Progenitor cell of endocrine pancreas (in vitro differentiated cells): ENCODE measurements around the gene ANO3. TPM values are rescaled to one million over a fixed set of nuclear protein-coding genes. Genes with fewer than 3 reads are reported as not detected.
"Not testable (repeated sequence)": the region's sequence is repeated elsewhere in the genome, so short reads cannot be mapped to it uniquely, and the experiment has no call there.

Experiments
- DNase-seq: peaks from one replicate; pipeline ENCODE4 v3.0.0; 2021; ENCODE audit warnings: low spot score; ENCODE audit not compliant: unreplicated experiment
- H3K27ac Mint-ChIP-seq: 2 replicates; pipeline ENCODE4 v1.8.0; 2021; ENCODE audit warnings: mild to moderate bottlenecking, moderate library complexity, mixed read lengths
- H3K27me3 Mint-ChIP-seq: 2 replicates; pipeline ENCODE4 v1.8.0; 2021; ENCODE audit warnings: mixed read lengths
- H3K36me3 Mint-ChIP-seq: 2 replicates; pipeline ENCODE4 v1.8.0; 2022; ENCODE audit warnings: mixed read lengths; ENCODE audit not compliant: insufficient read depth
- H3K4me1 Mint-ChIP-seq: 2 replicates; pipeline ENCODE4 v1.8.0; 2021; ENCODE audit warnings: low read depth, mixed read lengths
- H3K4me3 Mint-ChIP-seq: 2 replicates; pipeline ENCODE4 v1.8.0; 2021; ENCODE audit warnings: low read depth, mild to moderate bottlenecking, moderate library complexity, mixed read lengths
- H3K9me3 Mint-ChIP-seq: 2 replicates; pipeline ENCODE4 v1.8.0; 2021; ENCODE audit warnings: low read depth, mixed read lengths
- CTCF ChIP-seq: fragments of 200-600 bp; sonication (generic); IDR thresholded peaks from one replicate; pipeline ENCODE4 v1.5.0; 2021; ENCODE audit warnings: antibody characterized with exemption, mild to moderate bottlenecking; ENCODE audit not compliant: unreplicated experiment
- total RNA-seq: library from RNA; stranded (reverse); gene quantifications from 2 replicates; pipeline ENCODE4 v1.2.1, GENCODE V29; 2021

ANO3 gene
- total RNA-seq, 1 donor from 2014 or later, result 0.53 TPM

GRCh38 chr11:26580929-26581328, 249.0 kb downstream of the ANO3 start:
- Mint-ChIP-seq H3K27ac (no peak overlapping the region), H3K4me3 (no peak overlapping the region), H3K4me1 (peaks cover 1% of the 10 kb centered on the region), H3K9me3 (no peaks in the 10 kb centered on the region), H3K36me3 (no peaks in the 10 kb centered on the region), H3K27me3 (no peaks in the 10 kb centered on the region)
- no peak for DNase-seq
- no peak for TF ChIP-seq CTCF

- H3K27ac Mint-ChIP-seq, result no peak overlapping the region
- H3K4me3 Mint-ChIP-seq, result no peak overlapping the region
- TF ChIP-seq CTCF, result no peak
- H3K27me3 Mint-ChIP-seq, result no peaks in the 10 kb centered on the region
- no peak for DNase-seq
- H3K36me3 Mint-ChIP-seq, result no peaks in the 10 kb centered on the region
- H3K4me1 Mint-ChIP-seq, result peaks cover 1% of the 10 kb centered on the region
- no peaks in the 10 kb centered on the region for H3K9me3 Mint-ChIP-seq
These were observed 251.6 kb downstream of the ANO3 start for GRCh38 chr11:26583550-26583949.

- Mint-ChIP-seq H3K4me3 (no peak overlapping the region), H3K9me3 (no peaks in the 10 kb centered on the region), H3K36me3 (no peaks in the 10 kb centered on the region), H3K27me3 (no peaks in the 10 kb centered on the region), H3K27ac (no peak overlapping the region), H3K4me1 (peaks cover 1% of the 10 kb centered on the region)
- no peak for TF ChIP-seq CTCF
- DNase-seq, result no peak
These were observed 252.9 kb downstream of the ANO3 start for GRCh38 chr11:26584818-26585217.

- peaks cover 11% of the 10 kb centered on the region for H3K9me3 Mint-ChIP-seq
- no peak for TF ChIP-seq CTCF
- no peaks in the 10 kb centered on the region for H3K36me3 Mint-ChIP-seq
- no peak overlapping the region for H3K4me3 Mint-ChIP-seq
- no peak overlapping the region for H3K27ac Mint-ChIP-seq
- DNase-seq, result no peak
- H3K4me1 Mint-ChIP-seq, result peaks cover 1% of the 10 kb centered on the region
- H3K27me3 Mint-ChIP-seq, result no peaks in the 10 kb centered on the region
These were observed 255.1 kb downstream of the ANO3 start for GRCh38 chr11:26587073-26587472.

- TF ChIP-seq CTCF, result no peak
- no peak overlapping the region for H3K4me3 Mint-ChIP-seq
- no peak overlapping the region for H3K27ac Mint-ChIP-seq
- peaks cover 5% of the 10 kb centered on the region for H3K4me1 Mint-ChIP-seq
- no peaks in the 10 kb centered on the region for H3K36me3 Mint-ChIP-seq
- H3K27me3 Mint-ChIP-seq, result no peaks in the 10 kb centered on the region
- no peak for DNase-seq
- peaks cover 11% of the 10 kb centered on the region for H3K9me3 Mint-ChIP-seq
These were observed 261.8 kb downstream of the ANO3 start for GRCh38 chr11:26593691-26594090.

- not testable (repeated sequence) for H3K4me3 Mint-ChIP-seq, H3K36me3 Mint-ChIP-seq, DNase-seq, H3K27ac Mint-ChIP-seq, H3K27me3 Mint-ChIP-seq, H3K4me1 Mint-ChIP-seq
- peaks cover 11% of the 10 kb centered on the region for H3K9me3 Mint-ChIP-seq
These were observed 263.4 kb downstream of the ANO3 start for GRCh38 chr11:26595207-26595865.

- H3K27me3 Mint-ChIP-seq, H3K4me3 Mint-ChIP-seq: not testable (repeated sequence)
These were observed 265.2 kb downstream of the ANO3 start for GRCh38 chr11:26597049-26597689.

More at GRCh38 chr11:26597049-26597689, 265.2 kb downstream of the ANO3 start:
- H3K27ac Mint-ChIP-seq, DNase-seq, H3K9me3 Mint-ChIP-seq, H3K4me1 Mint-ChIP-seq, H3K36me3 Mint-ChIP-seq: not testable (repeated sequence)
